NCI-H187 treated with DMSO at 0.1 percent for 48 hours (cell line): ENCODE measurements around the gene SMYD3.
"Not testable (repeated sequence)": the region's sequence is repeated elsewhere in the genome, so short reads cannot be mapped to it uniquely, and the experiment has no call there.

Experiments
- DNase-seq: peaks from one replicate; lab custom pipeline; 2025; lab: John Stamatoyannopoulos, UW

SMYD3 gene

DNA sequence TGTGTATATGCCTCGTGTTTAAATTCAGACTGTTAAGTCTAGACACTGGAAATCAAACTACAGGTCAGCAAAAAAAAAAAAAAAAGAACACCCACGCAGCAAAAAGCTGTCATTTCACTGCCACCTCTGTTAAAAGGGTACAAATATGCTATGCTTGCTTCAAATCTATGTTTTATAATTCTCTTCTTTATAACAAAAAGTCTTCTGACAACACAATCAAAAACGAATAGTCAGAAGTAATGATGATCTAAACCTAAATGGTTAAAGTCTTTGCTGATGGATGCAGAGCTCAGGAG is 438.9 kb downstream of the SMYD3 start:
- no peak for DNase-seq

DNA sequence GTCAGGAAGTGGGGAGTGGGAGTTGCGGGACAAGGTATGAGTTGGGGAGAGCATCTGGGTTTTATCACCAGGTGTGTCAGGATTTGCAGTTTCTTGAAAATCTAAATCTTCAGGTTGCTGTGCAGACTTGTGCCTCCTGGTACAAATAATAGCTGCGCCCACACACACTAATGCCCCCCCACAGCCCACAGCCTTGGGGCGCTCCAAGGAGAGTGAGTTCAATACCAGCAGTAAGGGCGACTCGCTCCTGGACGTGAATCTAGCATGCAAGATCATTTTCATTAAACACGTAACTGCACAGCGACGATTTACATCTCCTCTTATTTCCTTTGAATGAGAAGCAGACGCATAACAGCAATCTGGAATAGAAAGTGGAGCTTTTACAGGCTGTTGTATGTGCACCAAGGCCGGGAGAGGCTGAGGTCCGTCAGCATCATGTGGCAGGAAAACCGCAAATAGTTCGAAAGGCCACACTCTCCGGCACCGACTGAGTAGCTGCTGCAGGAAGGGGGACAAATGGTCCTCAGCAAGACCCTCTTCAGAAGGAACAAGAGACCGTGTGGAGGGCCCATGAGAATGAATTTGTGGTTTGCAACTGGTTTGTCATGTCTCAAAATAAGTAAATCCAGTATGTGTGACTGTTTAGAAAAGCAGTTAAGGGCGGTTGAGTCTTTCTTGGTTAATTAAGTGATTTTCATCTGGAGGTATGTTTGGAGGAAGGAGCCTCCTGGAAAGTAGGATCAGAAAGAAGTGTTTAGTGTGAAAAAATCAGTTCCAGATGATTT is 439.5 kb downstream of the SMYD3 start:
- DNase-seq, result no peak

DNA sequence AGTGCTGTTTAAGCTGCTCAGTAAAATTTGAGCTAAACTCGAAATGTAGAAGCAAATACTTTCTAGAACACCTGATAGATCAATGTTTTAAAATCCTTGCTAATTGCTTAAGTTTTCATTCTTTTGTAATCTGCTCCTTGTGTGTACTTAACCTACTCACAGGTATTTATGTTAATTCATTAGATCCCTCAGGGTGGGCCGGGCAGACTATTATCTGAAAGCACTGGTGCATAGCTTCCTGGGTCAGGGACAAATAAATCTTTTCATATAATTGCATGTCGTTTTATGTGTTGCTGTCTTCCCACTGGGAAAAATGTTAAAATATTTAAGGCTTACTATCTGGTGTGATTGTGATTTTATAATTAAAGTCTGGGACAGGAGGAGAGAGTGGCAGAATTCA is 440.5 kb downstream of the SMYD3 start:
- DNase-seq, result no peak

DNA sequence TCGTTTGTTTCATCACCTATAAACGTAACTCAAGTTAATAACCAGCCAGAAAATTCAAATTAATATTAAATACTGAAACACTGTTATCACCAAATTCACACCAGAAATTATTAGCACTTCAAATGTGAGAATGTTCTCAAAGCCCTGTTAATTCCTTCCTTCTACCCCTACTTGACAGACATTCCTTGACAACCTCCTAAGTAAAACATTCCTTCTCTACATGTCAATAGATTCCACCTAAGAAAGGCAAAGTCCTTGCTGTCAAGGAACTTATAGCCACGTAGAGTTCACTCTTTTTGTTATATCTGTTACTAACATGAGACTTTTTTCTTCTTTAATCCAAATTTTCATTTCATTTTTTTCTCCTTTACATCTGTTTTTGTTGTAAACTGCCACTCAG is 441.5 kb downstream of the SMYD3 start:
- no peak for DNase-seq

DNA sequence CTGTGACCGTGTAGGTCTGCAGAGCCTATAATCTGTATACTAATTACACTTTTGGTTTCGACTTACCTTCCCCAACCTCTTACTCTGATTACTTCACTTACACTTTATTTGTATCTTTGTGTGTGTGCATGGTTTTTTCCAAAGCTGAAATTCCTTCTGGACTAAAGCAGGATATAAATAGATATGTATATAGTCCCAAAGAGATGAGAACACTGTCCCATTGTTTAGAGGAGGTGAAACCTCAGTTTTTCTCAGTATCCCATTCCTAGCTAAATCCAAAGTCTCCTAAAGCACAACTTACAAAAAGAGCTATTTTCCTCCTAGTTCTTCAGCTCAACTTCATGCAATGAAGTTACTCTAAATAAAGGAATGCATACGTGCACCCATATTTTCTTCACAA is 442.2 kb downstream of the SMYD3 start:
- DNase-seq, result no peak

DNA sequence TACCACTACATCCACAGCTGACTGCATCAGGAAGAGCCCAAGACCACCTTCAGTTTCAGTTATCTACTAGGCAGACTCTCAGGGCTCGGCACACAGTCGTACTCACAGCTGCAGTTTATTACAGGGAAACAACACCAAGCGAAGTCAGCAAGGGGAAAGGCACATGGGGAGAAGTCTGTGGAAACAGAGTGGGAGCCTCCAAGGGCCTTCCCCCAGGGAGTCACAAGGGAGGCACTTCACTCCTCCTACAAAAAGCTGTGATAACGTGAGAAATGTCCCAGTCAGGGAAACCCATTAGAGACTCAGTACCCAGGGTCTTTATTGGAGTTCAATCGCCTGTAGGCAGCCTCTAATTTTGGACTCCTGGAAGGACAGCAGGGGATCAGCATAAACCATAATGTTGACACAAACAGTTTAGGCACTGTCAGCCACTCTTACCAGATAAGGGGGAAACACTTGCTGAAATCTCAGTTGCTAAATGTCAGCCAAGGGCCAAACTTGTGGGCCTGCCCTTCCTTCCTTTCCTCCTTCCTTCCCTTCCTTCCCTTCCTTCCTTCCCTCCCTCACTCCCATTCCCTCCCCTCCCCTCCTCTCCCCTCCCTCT is 444.0 kb downstream of the SMYD3 start:
- no peak for DNase-seq

DNA sequence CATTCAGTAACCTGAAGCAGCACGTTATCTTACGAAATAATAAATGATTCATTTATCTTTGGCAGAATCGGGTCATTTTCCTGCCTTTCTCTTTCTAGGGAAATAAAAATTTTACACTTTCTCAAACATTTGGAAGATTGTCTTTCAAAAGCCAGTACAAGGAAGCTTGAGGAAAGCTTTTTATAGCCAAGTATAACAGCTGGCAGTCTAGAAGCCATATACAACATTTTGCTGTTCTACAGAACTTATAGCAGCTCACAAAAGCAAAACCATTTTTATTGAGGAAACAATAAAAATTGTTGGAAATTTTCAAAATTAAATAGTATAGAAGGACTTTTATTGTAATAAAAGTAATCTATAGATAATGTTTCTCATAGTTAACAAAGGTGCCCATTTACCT is 448.6 kb downstream of the SMYD3 start:
- no peak for DNase-seq

DNA sequence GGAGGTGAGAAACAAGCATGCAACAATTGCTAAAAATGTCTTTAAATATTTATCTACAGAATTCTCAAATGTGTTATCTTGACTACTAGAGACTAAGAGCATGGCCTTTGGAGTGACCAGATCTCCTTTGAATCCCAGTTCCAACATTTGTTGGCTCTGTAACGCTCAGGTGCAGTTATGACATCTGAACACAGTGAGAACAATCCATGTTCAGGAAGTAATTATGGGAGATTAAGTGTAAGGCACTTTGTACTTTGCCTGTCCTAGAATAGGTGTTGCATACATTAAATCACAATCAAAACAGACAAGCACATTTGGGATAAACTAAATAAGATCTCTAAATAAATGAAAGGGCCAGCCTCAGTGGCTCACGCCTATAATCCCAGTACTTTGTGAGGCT is 454.5 kb downstream of the SMYD3 start:
- DNase-seq, result no peak

DNA sequence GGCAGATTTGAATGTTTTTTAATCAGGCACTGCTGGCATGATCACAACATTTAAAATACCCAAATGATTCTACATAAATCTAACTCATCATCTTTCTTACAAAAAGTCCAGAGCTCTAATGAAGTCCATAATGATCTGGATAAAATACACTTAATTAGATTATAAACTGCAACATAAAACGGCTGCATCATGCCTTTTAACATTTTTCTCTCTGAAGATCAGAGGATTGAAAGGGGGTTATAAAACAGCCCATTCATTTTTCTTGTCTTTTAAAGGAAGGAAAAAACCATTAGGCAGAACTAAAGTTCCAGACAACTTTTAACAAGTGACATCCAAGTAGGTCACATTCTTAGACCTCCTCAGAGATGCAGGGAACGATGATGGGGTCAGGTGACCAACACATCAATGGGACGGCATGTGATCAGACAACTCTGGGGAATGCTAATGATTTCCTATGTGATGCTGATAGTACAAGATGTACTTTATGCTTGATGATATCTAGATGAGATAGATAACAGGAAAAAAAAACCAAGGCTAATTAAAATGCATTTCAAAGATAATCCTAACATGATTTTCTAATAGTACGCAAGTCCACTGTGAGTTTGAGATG is 455.1 kb downstream of the SMYD3 start:
- no peak for DNase-seq

DNA sequence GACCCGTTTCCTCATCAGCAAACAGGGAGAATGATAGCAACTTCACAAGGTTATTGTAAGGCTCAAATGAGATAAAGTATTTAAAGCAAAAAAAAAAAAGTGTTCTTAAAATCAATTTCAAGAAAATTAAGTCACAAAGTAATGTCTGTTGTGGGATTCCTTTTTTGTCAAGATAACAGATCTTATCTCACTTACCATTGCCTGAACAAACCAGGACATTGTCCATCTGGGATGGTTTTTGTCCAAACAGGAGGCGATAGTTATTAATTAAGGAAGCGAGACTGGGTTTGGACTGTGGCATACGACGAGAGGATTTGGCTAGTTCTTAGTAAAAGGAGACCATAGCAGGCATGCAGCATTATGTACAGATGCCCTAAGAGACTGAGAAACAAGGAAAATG is 458.4 kb downstream of the SMYD3 start:
- DNase-seq, result no peak

DNA sequence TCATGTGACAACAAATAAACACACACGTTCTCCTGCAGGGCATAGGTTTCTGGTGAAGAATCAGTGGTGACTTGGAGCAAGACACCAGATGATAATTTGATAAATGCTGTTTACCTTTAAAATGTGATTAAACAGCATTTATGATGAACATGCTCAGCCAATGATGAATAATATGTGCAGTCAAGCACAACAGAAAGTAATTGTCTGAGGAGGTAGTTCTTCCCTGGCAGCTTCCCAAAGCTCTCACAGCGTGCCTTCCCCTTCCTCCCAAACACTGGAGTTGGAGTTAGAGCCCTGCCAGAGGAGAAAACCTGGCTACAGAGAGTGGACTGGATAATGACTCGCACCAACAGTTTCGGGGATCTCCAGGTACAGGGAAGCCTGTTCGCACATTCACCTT is 463.5 kb downstream of the SMYD3 start:
- DNase-seq, result no peak

DNA sequence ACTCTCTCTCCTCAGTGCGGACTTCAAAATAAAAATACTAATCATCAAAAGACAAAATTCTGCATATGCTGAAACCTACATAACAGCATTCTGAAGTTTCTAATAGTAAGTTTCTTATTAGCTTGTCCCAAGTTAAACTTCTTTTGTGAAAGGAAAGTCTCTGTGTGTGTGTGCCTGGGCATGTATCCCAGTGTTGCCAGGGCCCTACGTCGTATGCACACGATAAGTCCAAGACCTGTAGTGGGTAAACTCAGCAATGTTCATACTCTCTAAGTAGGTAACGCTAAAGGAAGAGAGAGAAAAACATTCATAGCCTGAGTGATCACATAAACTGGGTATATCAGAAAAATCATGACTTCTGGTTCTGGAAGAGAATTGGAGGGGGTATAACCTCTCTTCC is 465.7 kb downstream of the SMYD3 start:
- DNase-seq, result no peak

DNA sequence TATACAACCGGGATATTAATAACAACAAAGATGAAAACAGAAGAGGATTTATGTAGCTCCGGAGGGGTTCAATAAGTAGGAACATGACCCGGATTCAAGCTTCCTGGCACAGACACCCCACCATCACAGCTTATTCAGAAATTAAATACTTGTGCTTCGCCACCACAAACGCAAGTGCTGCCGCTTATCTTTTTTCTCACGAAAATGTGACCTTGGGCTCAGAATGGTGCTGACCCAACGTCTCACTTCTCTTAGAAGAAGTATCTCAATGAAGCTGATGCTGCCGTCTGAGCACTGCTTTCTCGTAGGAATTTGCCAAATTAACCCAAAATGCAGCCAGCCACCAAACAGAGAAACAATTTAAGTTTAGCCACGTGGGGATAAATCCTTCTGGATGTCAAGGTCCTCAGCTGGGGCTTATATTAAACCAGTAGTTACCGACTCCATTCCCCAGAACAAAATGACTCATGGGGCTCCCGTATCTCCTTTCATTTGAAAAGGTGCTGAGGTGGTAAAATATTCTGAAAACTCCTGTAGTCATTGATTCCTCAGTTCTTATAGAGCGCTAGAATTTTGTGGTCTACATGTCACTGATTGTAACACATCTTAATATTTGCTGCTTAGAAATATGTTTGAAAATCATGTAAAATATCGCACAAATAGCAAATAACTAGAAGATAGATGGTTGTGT is 466.7 kb downstream of the SMYD3 start:
- DNase-seq, result no peak

DNA sequence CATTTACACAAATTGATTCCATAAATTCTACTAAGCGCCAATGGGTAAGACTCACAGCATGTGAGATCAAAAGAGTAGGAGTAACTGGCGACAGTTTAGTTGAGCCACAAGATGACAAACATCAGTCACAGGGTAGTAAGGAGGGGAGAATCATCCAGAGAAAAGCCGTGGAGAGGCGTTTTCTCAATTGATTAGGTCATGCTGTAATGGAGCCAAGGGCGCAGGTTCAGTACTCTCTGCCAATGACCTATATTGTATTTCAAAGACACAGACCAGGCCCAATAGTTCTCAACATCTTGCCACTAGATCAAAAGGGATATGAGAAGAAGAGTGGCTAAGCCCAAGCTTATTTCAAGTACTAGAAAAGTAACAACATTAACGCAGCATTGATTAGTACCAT is 467.5 kb downstream of the SMYD3 start:
- DNase-seq, result no peak

DNA sequence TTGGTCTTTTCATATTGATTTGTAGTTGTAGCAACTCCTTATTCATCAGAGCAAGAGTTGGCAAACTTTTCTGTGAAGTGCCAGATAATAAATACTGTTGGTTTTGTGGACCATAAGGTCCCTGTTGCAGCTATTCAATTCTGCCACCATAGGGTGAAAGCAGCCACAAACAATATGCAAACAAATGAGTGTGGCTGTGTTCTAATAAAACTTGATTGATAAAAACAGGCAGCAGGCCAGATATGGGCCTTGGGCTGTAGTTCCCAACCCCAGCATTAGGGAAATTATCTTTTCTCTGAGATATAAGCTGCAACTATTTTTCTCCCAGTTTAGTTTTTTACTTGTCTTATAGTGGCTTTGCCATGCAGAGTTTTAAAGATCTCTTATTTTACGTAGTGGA is 469.2 kb downstream of the SMYD3 start:
- no peak for DNase-seq

DNA sequence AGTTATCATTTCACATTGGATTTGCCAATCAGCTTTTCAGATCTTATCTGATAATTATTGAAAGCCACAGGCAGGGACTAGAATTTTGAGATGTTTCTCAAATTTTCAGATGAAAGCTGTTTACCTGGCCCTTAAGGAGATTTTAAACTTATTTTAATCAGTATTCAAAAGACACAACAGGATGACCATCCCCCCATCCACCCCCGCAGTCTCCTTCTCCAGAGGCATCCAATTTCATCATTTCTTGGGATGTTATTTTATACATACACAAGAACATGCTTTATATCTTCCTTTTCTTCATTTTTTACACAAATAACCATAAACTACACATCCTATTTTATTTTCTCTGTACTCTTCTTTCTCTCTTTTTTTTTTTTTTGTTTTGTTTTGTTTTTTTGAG is 470.9 kb downstream of the SMYD3 start:
- DNase-seq, result no peak

DNA sequence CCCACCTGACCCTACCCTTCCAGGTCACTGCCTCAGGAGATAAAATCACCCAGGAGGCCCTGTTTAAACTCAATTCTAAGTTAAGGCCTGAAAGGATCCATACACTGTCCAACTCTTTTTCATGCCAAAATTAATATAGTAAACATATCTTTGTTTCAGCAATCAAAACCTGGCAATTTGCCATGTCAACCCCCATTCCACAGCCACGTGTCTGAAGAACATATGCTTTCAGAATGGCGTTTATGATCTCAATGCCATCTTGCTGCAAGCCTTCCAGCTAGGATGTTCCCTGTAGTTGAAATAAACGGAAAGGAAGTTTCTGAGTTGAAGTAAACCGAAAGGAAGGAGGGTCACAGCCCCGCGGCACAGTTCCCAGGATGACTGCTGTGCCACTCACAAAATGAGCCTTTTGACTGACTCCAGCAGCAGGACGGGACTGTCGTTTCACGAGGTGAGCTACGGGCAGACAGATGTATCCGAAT is 472.0 kb downstream of the SMYD3 start:
- DNase-seq, result no peak

DNA sequence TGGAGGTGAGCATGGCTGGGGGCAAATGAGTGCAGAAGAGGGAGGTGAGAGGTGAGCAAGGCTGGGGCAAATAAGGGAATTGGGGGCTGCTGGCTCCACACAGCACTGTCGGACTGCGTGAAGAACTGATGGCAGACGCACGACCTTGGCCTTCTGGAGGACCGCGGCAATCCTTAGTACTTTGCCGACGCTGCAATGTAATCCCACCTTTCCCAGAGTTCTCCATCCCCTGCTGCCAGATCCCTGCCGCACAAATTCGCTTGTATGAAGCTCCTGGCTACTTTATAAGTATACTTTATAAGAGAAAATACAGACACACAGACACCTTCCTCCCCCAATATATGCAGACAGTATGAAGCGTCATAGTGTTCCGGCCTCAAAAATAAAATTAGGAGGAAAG is 472.4 kb downstream of the SMYD3 start:
- no peak for DNase-seq

DNA sequence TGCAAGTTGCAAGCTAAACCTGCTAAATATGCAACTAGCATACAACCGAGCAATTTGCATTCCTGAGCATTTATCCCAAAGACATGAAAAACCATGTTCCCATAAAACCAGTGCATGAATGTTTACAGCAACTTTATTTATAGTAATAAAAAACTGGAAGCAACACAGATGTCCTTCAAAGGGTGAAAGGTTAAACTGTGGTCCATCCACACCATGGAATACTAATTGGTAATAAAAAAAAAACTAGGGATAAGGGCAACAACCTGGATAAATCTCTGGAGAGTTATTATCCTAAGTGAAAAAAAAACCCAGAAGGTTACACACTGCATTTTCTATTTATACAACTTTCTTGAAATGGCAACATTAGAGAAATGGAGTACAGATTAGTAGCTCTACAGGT is 474.1 kb downstream of the SMYD3 start:
- no peak for DNase-seq

DNA sequence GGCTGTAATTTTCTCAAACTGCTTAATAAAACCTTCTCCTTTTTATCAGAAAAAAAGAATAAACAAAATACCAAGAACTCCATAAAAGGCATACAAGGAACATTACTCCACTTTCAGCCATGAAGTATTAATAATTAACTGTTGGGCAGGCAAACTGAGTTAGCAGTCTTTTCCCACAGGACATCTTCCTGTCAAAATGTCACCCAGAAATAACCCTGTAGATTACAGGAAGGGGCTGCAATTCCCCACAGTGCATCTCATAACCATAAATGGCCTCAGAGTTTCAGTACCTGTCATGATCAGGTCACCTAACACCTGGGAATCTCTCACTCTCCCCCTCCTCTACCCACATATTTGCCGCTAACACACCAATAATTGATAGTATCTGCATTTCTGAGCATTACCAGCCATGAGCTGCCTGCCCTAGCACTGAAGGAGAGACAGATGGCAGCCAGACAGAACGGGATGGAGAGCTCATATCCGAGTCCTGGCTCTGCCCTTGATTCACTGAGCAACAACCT is 475.0 kb downstream of the SMYD3 start:
- DNase-seq, result no peak

DNA sequence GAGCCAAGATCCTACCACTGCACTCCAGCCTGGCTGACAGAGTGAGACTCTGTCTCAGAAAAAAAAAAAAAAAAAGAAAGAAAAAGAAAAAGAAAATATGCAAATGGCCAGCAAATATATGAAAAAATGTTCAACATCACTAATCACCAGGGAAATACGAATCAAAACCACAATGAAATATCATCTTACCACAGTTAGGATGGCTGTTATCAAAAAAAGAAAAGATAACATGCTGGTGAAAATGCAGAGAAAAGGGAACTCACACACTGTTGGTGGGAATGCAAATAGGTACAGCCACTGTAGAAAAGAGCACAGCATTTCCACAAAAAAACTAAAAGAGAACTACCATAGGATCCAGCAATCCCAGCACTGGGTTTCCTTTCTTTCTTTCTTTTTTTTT is 477.5 kb downstream of the SMYD3 start:
- DNase-seq, result no peak

DNA sequence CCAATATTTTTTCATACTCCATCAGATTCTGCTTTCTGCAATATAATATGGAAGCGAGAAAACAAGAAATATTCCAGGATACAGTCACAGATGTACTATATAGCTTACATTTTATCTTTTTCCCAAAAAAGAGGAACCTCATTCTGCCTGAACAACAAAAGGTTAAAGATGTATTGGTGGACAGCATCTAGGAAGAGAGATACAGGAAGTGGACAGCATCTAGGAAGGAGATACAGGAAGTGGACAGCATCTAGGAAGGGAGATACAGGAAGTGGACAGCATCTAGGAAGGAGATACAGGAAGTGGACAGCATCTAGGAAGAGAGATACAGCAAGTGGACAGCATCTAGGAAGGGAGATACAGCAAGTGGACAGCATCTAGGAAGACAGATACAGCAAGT is 483.0 kb downstream of the SMYD3 start:
- DNase-seq, result not testable (repeated sequence)
